SK-N-SH (cell line): ENCODE measurements around the gene PTEN. TPM values are rescaled to one million over a fixed set of nuclear protein-coding genes. Genes with fewer than 3 reads are reported as not detected.
"Not testable (repeated sequence)": the region's sequence is repeated elsewhere in the genome, so short reads cannot be mapped to it uniquely, and the experiment has no call there.

Source experiments
- CTCF ChIA-PET: fragments of 300-600, 350-600 bp; formaldehyde crosslinking; extraction: SDS; loops from one replicate; lab custom pipeline; 2021; lab: Yijun Ruan, JAX
- POLR2A ChIA-PET: fragments of 350-600 bp; sonication (Branson Sonifier 250); formaldehyde crosslinking; extraction: SDS; loops from one replicate; lab custom pipeline; 2020; ENCODE audit warnings: antibody characterized with exemption, inconsistent platforms; lab: Yijun Ruan, JAX
- DNase-seq: peaks from one replicate; pipeline ENCODE4 v3.0.0; 2012
- H2AFZ ChIP-seq: fragments of 200-600 bp; sonication (generic); 2 replicates; pipeline ENCODE4 v1.8.1; 2016; ENCODE audit warnings: antibody characterized with exemption, mild to moderate bottlenecking, low read depth
- H3F3A ChIP-seq: fragments of 200-600 bp; sonication (generic); replicated peaks from 2 replicates; pipeline ENCODE3; 2016; ENCODE audit warnings: antibody characterized with exemption, mild to moderate bottlenecking; ENCODE audit not compliant: insufficient read depth
- H3K27ac ChIP-seq, 2 experiments: fragments of 200-500 bp in 1 of 2; fragments of 200-600 bp in 1 of 2; sonication (Bioruptor generic) in 1 of 2; sonication (generic), shearing (Covaris generic) in 1 of 2; 2 replicates each; pipeline versions ENCODE4 v1.5.1 to v1.6.1; 2014 to 2016; ENCODE audit warnings: low read depth in 2 of 2, inconsistent platforms in 1 of 2, low read length in 1 of 2, mild to moderate bottlenecking in 1 of 2, mixed read lengths in 1 of 2
- H3K27me3 ChIP-seq: fragments of 200-600 bp; sonication (generic), shearing (Covaris generic); 2 replicates; pipeline ENCODE4 v1.6.1; 2016; ENCODE audit warnings: mixed run types; ENCODE audit not compliant: insufficient read depth
- H3K36me3 ChIP-seq, 2 experiments: fragments of 200-500 bp in 1 of 2; fragments of 200-600 bp in 1 of 2; sonication (Bioruptor generic) in 1 of 2; sonication (generic) in 1 of 2; replicated peaks in 1 of 2; 2 replicates each; pipeline versions ENCODE3 to v1.5.1; 2014 to 2016; ENCODE audit warnings: low read length in 1 of 2, mild to moderate bottlenecking in 1 of 2; ENCODE audit not compliant: insufficient read depth in 2 of 2, control insufficient read depth in 1 of 2
- H3K4me1 ChIP-seq, 2 experiments: fragments of 200-500 bp in 1 of 2; fragments of 200-600 bp in 1 of 2; sonication (Bioruptor generic) in 1 of 2; sonication (generic), shearing (Covaris generic) in 1 of 2; 2 replicates each; pipeline versions ENCODE4 v1.5.1 to v1.6.1; 2014 to 2016; ENCODE audit warnings: low read depth in 1 of 2, low read length in 1 of 2, mixed run types in 1 of 2; ENCODE audit not compliant: insufficient read depth in 2 of 2, control insufficient read depth in 1 of 2
- H3K4me2 ChIP-seq: fragments of 200-600 bp; sonication (generic), shearing (Covaris generic); 2 replicates; pipeline ENCODE4 v1.6.1; 2017; ENCODE audit warnings: mixed run types
- H3K4me3 ChIP-seq, 2 experiments: fragments of 200-500 bp in 1 of 2; fragments of 200-600 bp in 1 of 2; sonication (Bioruptor generic) in 1 of 2; sonication (generic), shearing (Covaris generic) in 1 of 2; 2 replicates each; pipeline versions ENCODE4 v1.5.1 to v1.8.1; 2014 to 2016; ENCODE audit warnings: low read depth in 2 of 2, inconsistent platforms in 1 of 2, low read length in 1 of 2, mild to moderate bottlenecking in 1 of 2, mixed read lengths in 1 of 2, moderate library complexity in 1 of 2
- H3K79me2 ChIP-seq: fragments of 200-600 bp; sonication (generic); 2 replicates; pipeline ENCODE4 v1.8.1; 2017; ENCODE audit warnings: mild to moderate bottlenecking; ENCODE audit not compliant: insufficient read depth
- H3K9ac ChIP-seq: fragments of 200-600 bp; sonication (generic); 2 replicates; pipeline ENCODE4 v1.6.1; 2017; ENCODE audit warnings: mixed run types
- H3K9me2 ChIP-seq: fragments of 200-600 bp; sonication (generic); 2 replicates; pipeline ENCODE4 v1.6.1; 2017; ENCODE audit warnings: mixed run types
- H3K9me3 ChIP-seq: fragments of 200-600 bp; sonication (generic); 2 replicates; pipeline ENCODE4 v1.6.1; 2017; ENCODE audit warnings: mixed run types, mild to moderate bottlenecking, moderate library complexity
- H4K20me1 ChIP-seq: fragments of 200-600 bp; sonication (generic); 2 replicates; pipeline ENCODE4 v1.6.1; 2017; ENCODE audit warnings: mild to moderate bottlenecking, mixed run types; ENCODE audit not compliant: insufficient read depth
- CHD2 ChIP-seq: fragments of 150-350 bp; IDR thresholded peaks from 2 replicates; pipeline ENCODE4 v1.6.1; 2018; ENCODE audit warnings: low read length; ENCODE audit not compliant: partially characterized antibody
- FOSL2 ChIP-seq: IDR thresholded peaks from 2 replicates; pipeline ENCODE4 v1.4.0; 2012; ENCODE audit warnings: low read depth, mild to moderate bottlenecking, moderate library complexity, borderline replicate concordance
- FOXM1 ChIP-seq: IDR thresholded peaks from 2 replicates; pipeline ENCODE4 v1.4.0; 2012; ENCODE audit warnings: low read depth, mild to moderate bottlenecking
- GABPA ChIP-seq: IDR thresholded peaks from 2 replicates; pipeline ENCODE4 v1.4.0; 2012; ENCODE audit warnings: low read depth, mild to moderate bottlenecking
- JUND ChIP-seq: IDR thresholded peaks from 2 replicates; pipeline ENCODE4 v1.4.0; 2012
- NFIC ChIP-seq: IDR thresholded peaks from 2 replicates; pipeline ENCODE4 v1.4.0; 2012; ENCODE audit warnings: borderline replicate concordance
- RAD21 ChIP-seq: IDR thresholded peaks from 2 replicates; pipeline ENCODE4 v1.6.1; 2012; ENCODE audit warnings: mild to moderate bottlenecking, low read length
- RCOR1 ChIP-seq: fragments of 150-350 bp; IDR thresholded peaks from 2 replicates; pipeline ENCODE4 v1.6.1; 2017; ENCODE audit warnings: antibody characterized with exemption, low read length
- TCF12 ChIP-seq: IDR thresholded peaks from 2 replicates; pipeline ENCODE4 v1.4.0; 2012
- WGBS: methylation state at CpG from one replicate; pipeline ENCODE4 v1.1.6; 2017; ENCODE audit warnings: low lambda C conversion rate; 5-methylcytosine and 5-hydroxymethylcytosine counted together
- polyA plus RNA-seq, 3 experiments: library from polyadenylated mRNA; depleted of rRNA; stranded (reverse); fragments of >200 nt; gene quantifications; 2 replicates each; pipeline ENCODE4 v1.2.3, GENCODE V29; 2012
- TF ChIP-seq, protein P1 (sequence below): IDR thresholded peaks from 2 replicates; pipeline ENCODE4 v1.4.0; 2012; ENCODE audit warnings: low read depth
- TF ChIP-seq, protein P2 (sequence below): fragments of 150-350 bp; IDR thresholded peaks from 2 replicates; pipeline ENCODE4 v1.6.1; 2017; ENCODE audit warnings: antibody characterized with exemption, low read length, low read depth, borderline replicate concordance
- TF ChIP-seq, protein P3 (sequence below): IDR thresholded peaks from 2 replicates; pipeline ENCODE4; 2012
- TF ChIP-seq, protein P4 (sequence below): fragments of 200-600 bp; sonication (generic); IDR thresholded peaks from 2 replicates; pipeline ENCODE4 v1.6.1; 2017; ENCODE audit warnings: antibody characterized with exemption, mild to moderate bottlenecking, moderate library complexity

Gene PTEN
- polyA plus RNA-seq, 1 of the 3 experiments (the other 2 are of a cell fraction) = 12.8 TPM

DNA sequence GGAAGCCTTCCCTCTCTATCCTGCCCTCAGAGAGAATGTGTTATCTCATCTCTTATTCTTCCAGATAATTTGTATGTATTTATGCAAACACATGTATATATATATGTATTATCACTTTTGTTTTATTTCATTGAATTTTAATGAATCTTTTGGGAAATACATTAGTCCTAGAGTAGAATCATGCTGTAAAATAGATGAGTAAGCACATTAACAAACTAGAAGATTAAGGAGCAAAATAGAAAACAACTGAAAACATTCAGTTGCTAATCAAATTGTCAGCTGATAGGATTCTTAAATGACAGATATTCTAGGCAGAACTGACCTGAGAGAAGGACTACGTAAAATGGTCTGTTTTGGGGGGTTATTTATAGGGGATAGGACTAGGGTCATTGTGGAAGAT lies 11.3 kb upstream of the PTEN start:
- no peak for DNase-seq
- H3K9ac ChIP-seq = no peak overlapping the region
- POLR2A ChIA-PET = no interaction called here
- WGBS = 92% methylated on average over 1 of the region's 1 CpG
- H3K9me3 ChIP-seq = no peaks in the 10 kb centered on the region
- H3K36me3 ChIP-seq = no peaks in the 10 kb centered on the region
- H3K27ac ChIP-seq = no peak overlapping the region
- TF ChIP-seq NFIC (no peak), CHD2 (no peak), GABPA (no peak), RAD21 (no peak), TCF12 (no peak), JUND (no peak), FOXM1 (no peak), RCOR1 (no peak), FOSL2 (no peak)
- TF ChIP-seq, protein P1, sequence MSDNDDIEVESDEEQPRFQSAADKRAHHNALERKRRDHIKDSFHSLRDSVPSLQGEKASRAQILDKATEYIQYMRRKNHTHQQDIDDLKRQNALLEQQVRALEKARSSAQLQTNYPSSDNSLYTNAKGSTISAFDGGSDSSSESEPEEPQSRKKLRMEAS = no peak
- TF ChIP-seq, protein P2, sequence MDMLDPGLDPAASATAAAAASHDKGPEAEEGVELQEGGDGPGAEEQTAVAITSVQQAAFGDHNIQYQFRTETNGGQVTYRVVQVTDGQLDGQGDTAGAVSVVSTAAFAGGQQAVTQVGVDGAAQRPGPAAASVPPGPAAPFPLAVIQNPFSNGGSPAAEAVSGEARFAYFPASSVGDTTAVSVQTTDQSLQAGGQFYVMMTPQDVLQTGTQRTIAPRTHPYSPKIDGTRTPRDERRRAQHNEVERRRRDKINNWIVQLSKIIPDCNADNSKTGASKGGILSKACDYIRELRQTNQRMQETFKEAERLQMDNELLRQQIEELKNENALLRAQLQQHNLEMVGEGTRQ = no peak
- TF ChIP-seq, protein P3, sequence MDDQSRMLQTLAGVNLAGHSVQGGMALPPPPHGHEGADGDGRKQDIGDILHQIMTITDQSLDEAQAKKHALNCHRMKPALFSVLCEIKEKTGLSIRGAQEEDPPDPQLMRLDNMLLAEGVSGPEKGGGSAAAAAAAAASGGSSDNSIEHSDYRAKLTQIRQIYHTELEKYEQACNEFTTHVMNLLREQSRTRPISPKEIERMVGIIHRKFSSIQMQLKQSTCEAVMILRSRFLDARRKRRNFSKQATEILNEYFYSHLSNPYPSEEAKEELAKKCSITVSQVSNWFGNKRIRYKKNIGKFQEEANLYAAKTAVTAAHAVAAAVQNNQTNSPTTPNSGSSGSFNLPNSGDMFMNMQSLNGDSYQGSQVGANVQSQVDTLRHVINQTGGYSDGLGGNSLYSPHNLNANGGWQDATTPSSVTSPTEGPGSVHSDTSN = no peak
- TF ChIP-seq, protein P4, sequence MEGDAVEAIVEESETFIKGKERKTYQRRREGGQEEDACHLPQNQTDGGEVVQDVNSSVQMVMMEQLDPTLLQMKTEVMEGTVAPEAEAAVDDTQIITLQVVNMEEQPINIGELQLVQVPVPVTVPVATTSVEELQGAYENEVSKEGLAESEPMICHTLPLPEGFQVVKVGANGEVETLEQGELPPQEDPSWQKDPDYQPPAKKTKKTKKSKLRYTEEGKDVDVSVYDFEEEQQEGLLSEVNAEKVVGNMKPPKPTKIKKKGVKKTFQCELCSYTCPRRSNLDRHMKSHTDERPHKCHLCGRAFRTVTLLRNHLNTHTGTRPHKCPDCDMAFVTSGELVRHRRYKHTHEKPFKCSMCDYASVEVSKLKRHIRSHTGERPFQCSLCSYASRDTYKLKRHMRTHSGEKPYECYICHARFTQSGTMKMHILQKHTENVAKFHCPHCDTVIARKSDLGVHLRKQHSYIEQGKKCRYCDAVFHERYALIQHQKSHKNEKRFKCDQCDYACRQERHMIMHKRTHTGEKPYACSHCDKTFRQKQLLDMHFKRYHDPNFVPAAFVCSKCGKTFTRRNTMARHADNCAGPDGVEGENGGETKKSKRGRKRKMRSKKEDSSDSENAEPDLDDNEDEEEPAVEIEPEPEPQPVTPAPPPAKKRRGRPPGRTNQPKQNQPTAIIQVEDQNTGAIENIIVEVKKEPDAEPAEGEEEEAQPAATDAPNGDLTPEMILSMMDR = no peak
- no peaks in the 10 kb centered on the region for H3K79me2 ChIP-seq
- H3K9me2 ChIP-seq = no peaks in the 10 kb centered on the region
- peaks cover 2 to 4% of the 10 kb centered on the region in 2 experiments; a peak in 2 of 4 replicates for H3K4me1 ChIP-seq
- H3K4me3 ChIP-seq = no peak overlapping the region
- CTCF ChIA-PET = interaction anchor here (1.1 to 5.6 kb wide), 9 partner anchors 9 to 709 kb away, joined by 3 to 55 read pairs (median 11); partner anchors contain the start of gene ATAD1
- no peak overlapping the region for H3K4me2 ChIP-seq
- no peak overlapping the region for H2AFZ ChIP-seq
- no peaks in the 10 kb centered on the region for H3F3A ChIP-seq
- H3K27me3 ChIP-seq = no peaks in the 10 kb centered on the region
- H4K20me1 ChIP-seq = no peaks in the 10 kb centered on the region

DNA sequence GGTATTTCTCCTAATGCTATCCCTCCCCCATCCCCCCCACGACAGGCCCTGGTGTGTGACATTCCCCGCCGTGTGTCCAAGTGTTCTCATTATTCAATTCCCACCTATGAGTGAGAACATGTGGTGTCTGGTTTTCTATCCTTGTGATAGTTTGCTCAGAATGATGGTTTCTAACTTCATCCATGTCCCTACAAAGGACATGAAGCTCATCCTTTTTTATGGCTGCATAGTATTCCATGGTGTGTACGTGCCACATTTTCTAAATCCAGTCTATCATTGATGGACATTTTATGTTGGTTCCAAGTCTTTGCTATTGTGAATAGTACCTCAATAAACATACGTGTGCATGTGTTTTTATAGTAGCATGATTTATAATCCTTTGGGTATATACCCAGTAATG lies 8.2 kb upstream of the PTEN start:
- H3K27ac ChIP-seq, H3F3A ChIP-seq, POLR2A ChIA-PET, H3K9me2 ChIP-seq, H3K4me1 ChIP-seq, H4K20me1 ChIP-seq, H3K79me2 ChIP-seq, H3K4me2 ChIP-seq, H2AFZ ChIP-seq, H3K9me3 ChIP-seq, DNase-seq, H3K9ac ChIP-seq, H3K36me3 ChIP-seq, H3K4me3 ChIP-seq, H3K27me3 ChIP-seq: not testable (repeated sequence)
- 85% methylated on average over 5 of the region's 5 CpGs for WGBS
- CTCF ChIA-PET = interaction anchor here (2.8 kb wide), 1 partner anchor 698 kb away, joined by 13 read pairs; no protein-coding TSS in a partner anchor

DNA sequence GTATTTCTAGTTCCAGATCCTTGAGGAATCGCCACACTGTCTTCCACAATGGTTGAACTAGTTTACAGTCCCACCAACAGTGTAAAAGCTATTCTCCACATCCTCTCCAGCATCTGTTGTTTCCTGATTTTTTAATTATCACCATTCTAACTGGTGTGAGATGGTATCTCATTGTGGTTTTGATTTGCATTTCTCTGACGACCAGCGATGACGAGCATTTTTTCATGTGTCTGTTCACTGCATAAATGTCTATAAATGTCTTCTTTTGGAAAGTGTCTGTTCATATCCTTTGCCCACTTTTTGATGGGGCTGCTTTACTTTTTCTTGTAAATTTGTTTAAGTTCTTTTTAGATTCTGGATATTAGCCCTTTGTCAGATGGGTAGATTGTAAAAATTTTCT lies 7.8 kb upstream of the PTEN start:
- H3K9me3 ChIP-seq, H2AFZ ChIP-seq, H3K4me1 ChIP-seq, H3K27me3 ChIP-seq, H3K4me3 ChIP-seq, H3K79me2 ChIP-seq, DNase-seq, H3K4me2 ChIP-seq, H3K9ac ChIP-seq, POLR2A ChIA-PET, H4K20me1 ChIP-seq, H3K27ac ChIP-seq, H3K36me3 ChIP-seq, H3F3A ChIP-seq, H3K9me2 ChIP-seq: not testable (repeated sequence)
- WGBS = 88% methylated on average over 4 of the region's 4 CpGs
- CTCF ChIA-PET = interaction anchor here (1.3 to 2.8 kb wide), 2 partner anchors 10 to 697 kb away, joined by 3 to 13 read pairs; no protein-coding TSS in a partner anchor
